A549 (cell line): Measurements from ENCODE around the gene KIF3A. TPM values are rescaled to one million over a fixed set of nuclear protein-coding genes. Genes with fewer than 3 reads are reported as not detected.

Experiments used
- ATAC-seq, 2 experiments: fragments of 200-7000 bp in 1 of 2; fragments of >200 bp in 1 of 2; cut with Nextera tagmentation in 1 of 2; cut with Tn5 transposase in 1 of 2; 3 replicates each; pipeline versions ENCODE4 v1.8.0 to v1.9.1; 2018 to 2020; ENCODE audit warnings: mild to moderate bottlenecking in 1 of 2, moderate library complexity in 1 of 2
- CTCF ChIA-PET: fragments of 300-600 bp; sonication (Branson Sonifier 250); formaldehyde crosslinking; extraction: SDS; loops from one replicate; lab custom pipeline; 2021; ENCODE audit warnings: antibody characterized with exemption, inconsistent platforms; lab: Yijun Ruan, JAX
- POLR2A ChIA-PET: fragments of 350-600 bp; formaldehyde crosslinking; extraction: SDS; loops from one replicate; lab custom pipeline; 2021; ENCODE audit warnings: antibody characterized with exemption, inconsistent platforms; lab: Yijun Ruan, JAX
- DNase-seq, 2 experiments: peaks; one replicate each; pipeline versions ENCODE4 v3.0.0 to v3.0.0-alpha.2; 2011 to 2016; ENCODE audit warnings: low read depth in 1 of 2, low spot score in 1 of 2
- FAIRE-seq: peaks from 2 replicates; lab custom pipeline; 2011; peaks lifted over from hg19 to GRCh38; lab: Jason Lieb, UNC
- H3K27ac ChIP-seq, 2 experiments: fragments of >200 bp; sonication (Bioruptor Twin); formaldehyde crosslinking; 3 replicates each; pipeline ENCODE4 v1.5.1; 2016 to 2017
- H3K4me1 ChIP-seq: fragments of >200 bp; sonication (Bioruptor Twin); formaldehyde crosslinking; 3 replicates; pipeline ENCODE4 v1.6.1; 2016
- H3K4me2 ChIP-seq: fragments of >200 bp; sonication (Bioruptor Twin); formaldehyde crosslinking; 3 replicates; pipeline ENCODE4 v1.6.1; 2016
- H3K4me3 ChIP-seq: fragments of >200 bp; sonication (Bioruptor Twin); formaldehyde crosslinking; 3 replicates; pipeline ENCODE4 v1.5.1; 2016
- H3K9me3 ChIP-seq: fragments of >200 bp; sonication (Bioruptor Twin); formaldehyde crosslinking; 3 replicates; pipeline ENCODE4 v1.6.1; 2016
- CBX2 ChIP-seq: fragments of 200-600 bp; sonication (generic); IDR thresholded peaks from 2 replicates; pipeline ENCODE4 v1.6.1; 2016; ENCODE audit warnings: low read depth, mild to moderate bottlenecking, borderline replicate concordance
- CBX8 ChIP-seq: fragments of 200-600 bp; sonication (generic); IDR thresholded peaks from 2 replicates; pipeline ENCODE4 v1.6.1; 2016
- CHD4 ChIP-seq: fragments of 200-600 bp; sonication (generic); IDR thresholded peaks from 2 replicates; pipeline ENCODE4 v1.6.1; 2016; ENCODE audit warnings: antibody characterized with exemption, mild to moderate bottlenecking, borderline replicate concordance
- EHMT2 ChIP-seq: fragments of 200-600 bp; sonication (generic); IDR thresholded peaks from 2 replicates; pipeline ENCODE4 v1.6.1; 2016; ENCODE audit warnings: antibody characterized with exemption, low read depth, mild to moderate bottlenecking, moderate library complexity
- ESRRA ChIP-seq: fragments of 150-350 bp; IDR thresholded peaks from 2 replicates; pipeline ENCODE4 v1.6.1; 2014; ENCODE audit warnings: mild to moderate bottlenecking, low read length, borderline replicate concordance
- FOSL2 ChIP-seq, 2 experiments: fragments of 450-650 bp in 1 of 2; fragments of >200 bp in 1 of 2; sonication (Bioruptor Twin) in 1 of 2; formaldehyde crosslinking; IDR thresholded peaks; 2 replicates each; pipeline versions ENCODE4 v1.5.0 to v1.6.1; 2016 to 2020; ENCODE audit warnings: mild to moderate bottlenecking in 1 of 2, moderate library complexity in 1 of 2
- HOXA7 ChIP-seq: fragments of 250-450 bp; sonication (Bioruptor Pico); IDR thresholded peaks from 2 replicates; pipeline ENCODE4 v1.5.0; 2020; ENCODE audit warnings: mild to moderate bottlenecking, moderate library complexity
- JUN ChIP-seq, 2 experiments: fragments of >200 bp; sonication (Bioruptor Twin); formaldehyde crosslinking; IDR thresholded peaks; 2 replicates in 1 of 2; 3 replicates in 1 of 2; pipeline ENCODE4 v1.6.1; 2016 to 2017
- KDM5A ChIP-seq: fragments of 200-600 bp; sonication (generic); IDR thresholded peaks from 2 replicates; pipeline ENCODE4 v1.6.1; 2016; ENCODE audit warnings: antibody characterized with exemption, mild to moderate bottlenecking
- NPAS2 ChIP-seq: fragments of 250-450 bp; sonication (Bioruptor Pico); IDR thresholded peaks from 2 replicates; pipeline ENCODE4 v1.8.0; 2022; ENCODE audit warnings: mild to moderate bottlenecking, moderate library complexity, borderline replicate concordance
- NR3C1 ChIP-seq: fragments of >200 bp; sonication (Bioruptor Twin); formaldehyde crosslinking; IDR thresholded peaks from 3 replicates; pipeline ENCODE4 v1.6.1; 2017
- POLR2AphosphoS2 ChIP-seq: conservative IDR thresholded peaks from 2 replicates; pipeline ENCODE4 v1.6.1; 2012; ENCODE audit warnings: low read length, improper control_type of control experiment, inconsistent platforms
- RCOR1 ChIP-seq: fragments of 150-350 bp; IDR thresholded peaks from 2 replicates; pipeline ENCODE4 v1.6.1; 2014; ENCODE audit warnings: antibody characterized with exemption, low read length, low read depth
- SREBF2 ChIP-seq: fragments of 450-650 bp; IDR thresholded peaks from 2 replicates; pipeline ENCODE4 v1.6.1; 2014; ENCODE audit warnings: mild to moderate bottlenecking, moderate library complexity
- TFCP2L1 ChIP-seq: fragments of 250-450 bp; sonication (Bioruptor Pico); IDR thresholded peaks from 2 replicates; pipeline ENCODE4 v1.5.0; 2021; ENCODE audit warnings: mild to moderate bottlenecking
- WGBS: methylation state at CpG from one replicate; pipeline ENCODE4 v1.1.6; 2017; ENCODE audit errors: missing lambda C conversion rate; 5-methylcytosine and 5-hydroxymethylcytosine counted together
- polyA plus RNA-seq, 4 experiments: library from polyadenylated mRNA; depleted of rRNA in 3 of 4; stranded (reverse); fragments of >200 nt; fragmentation: RNase III in 1 of 4; extraction: RNeasy Plus Mini Kit Qiagen cat#74134 plus additional on column Dnase treatment in 1 of 4; gene quantifications; 2 replicates in 3 of 4; 3 replicates in 1 of 4; pipeline ENCODE4 v1.2.3, GENCODE V29; 2011 to 2017
- TF ChIP-seq, protein P1 (sequence below): IDR thresholded peaks from 2 replicates; pipeline ENCODE4 v1.6.1; 2012
- TF ChIP-seq, protein P2 (sequence below): IDR thresholded peaks from 2 replicates; pipeline ENCODE4 v1.6.1; 2012; ENCODE audit warnings: low read depth, borderline replicate concordance
- TF ChIP-seq, protein P3 (sequence below): fragments of >200 bp; sonication (Bioruptor Twin); formaldehyde crosslinking; IDR thresholded peaks from 3 replicates; pipeline ENCODE4 v1.5.1; 2016

The KIF3A gene
- polyA plus RNA-seq, 2 of the 4 experiments (the other 2 are of a cell fraction): 12.8 to 20.5 TPM

DNA sequence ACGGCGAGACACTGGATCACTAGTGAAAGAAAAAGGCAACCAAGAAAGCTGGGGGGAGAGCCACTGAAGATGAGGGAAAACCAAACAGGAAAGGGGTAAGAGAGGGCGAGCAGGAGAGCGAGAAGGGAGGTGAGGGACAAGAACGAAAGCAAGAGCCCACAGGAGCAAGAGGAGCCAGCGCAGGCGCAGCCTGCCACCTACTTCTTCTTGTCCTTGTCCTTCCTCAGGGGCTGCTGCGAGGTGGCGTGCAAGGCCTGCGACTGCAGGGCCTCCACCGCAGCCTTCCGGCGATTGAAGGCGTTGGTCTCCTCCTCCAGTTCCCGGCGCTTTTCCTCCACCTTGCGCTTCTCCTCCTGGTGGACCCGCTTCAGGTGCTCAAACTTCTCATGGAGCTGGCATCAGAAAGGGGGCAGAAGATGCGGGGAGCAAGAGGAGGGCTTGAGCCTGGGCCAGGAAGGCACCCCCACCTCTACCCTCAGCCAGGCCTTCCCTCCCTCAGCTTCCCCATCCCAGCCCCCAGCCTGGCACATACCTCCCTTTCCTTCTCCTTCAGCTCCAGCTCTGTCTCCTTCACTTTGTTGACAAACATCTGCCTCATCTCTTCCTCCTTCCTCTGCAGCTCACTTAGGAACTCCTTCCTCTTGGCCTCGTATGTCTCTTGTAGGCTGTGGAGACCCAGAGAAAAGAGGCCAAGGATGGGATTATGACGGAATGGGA lies 23.4 kb upstream of the KIF3A start:
- DNase-seq: no peak
- ATAC-seq: no peak
- ChIA-PET CTCF (interaction anchor here (0.8 to 1.5 kb wide), 6 partner anchors 12 to 59 kb away, joined by 3 to 7 read pairs (median 4); partner anchors contain the start of genes CCNI2 and KIF3A), POLR2A (no interaction called here)
- no peak overlapping the region for H3K27ac ChIP-seq
- WGBS: 92% methylated on average over 21 of the region's 21 CpGs
- TF ChIP-seq KDM5A: no peak
- TF ChIP-seq SREBF2: no peak
- TF ChIP-seq FOSL2 (IDR thresholded peaks at IDR 0.05): no peak
- no peak for TF ChIP-seq FOSL2 (CRISPR knock-in tag; IDR thresholded peaks at IDR 0.05)
- TF ChIP-seq NR3C1: no peak
- TF ChIP-seq JUN (IDR thresholded peaks at IDR 0.05): no peak
- no peaks in the 10 kb centered on the region for H3K9me3 ChIP-seq
- no peak overlapping the region for H3K4me2 ChIP-seq
- FAIRE-seq: no peak
- no peaks in the 10 kb centered on the region for H3K4me1 ChIP-seq
- no peak overlapping the region for H3K4me3 ChIP-seq

DNA sequence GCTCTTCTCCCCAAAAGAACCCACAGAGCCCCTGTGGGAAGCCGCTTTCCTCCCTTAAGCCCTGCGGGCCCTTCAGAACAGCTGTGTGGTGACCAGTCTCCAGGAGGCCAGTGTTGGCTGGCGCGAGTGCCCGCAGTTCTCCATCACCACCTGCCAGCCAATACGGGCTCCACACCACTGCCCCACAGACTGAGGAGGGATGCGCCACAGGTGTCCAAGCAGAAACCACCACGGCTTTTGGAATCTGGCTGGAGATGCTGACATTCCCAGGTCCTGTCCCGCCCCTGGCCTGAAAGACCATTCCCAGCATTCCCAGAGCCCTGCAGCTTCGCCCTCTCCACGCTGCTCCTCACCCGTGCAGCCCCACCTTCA lies 22.7 kb upstream of the KIF3A start:
- CTCF ChIA-PET: interaction anchor here (1.5 kb wide), 1 partner anchor 13 kb away, joined by 5 read pairs; the partner anchor contains the start of gene CCNI2
- Histone ChIP-seq H3K27ac (no peak overlapping the region), H3K4me3 (no peak overlapping the region), H3K9me3 (no peaks in the 10 kb centered on the region), H3K4me2 (no peak overlapping the region), H3K4me1 (no peaks in the 10 kb centered on the region)
- POLR2A ChIA-PET: no interaction called here
- 86% methylated on average over 7 of the region's 12 CpGs for WGBS
- no peak for ATAC-seq
- TF ChIP-seq NPAS2 (CRISPR knock-in tag) (no peak), CBX8 (no peak), POLR2AphosphoS2 (no peak), CHD4 (no peak), EHMT2 (no peak), HOXA7 (CRISPR knock-in tag) (no peak), CBX2 (no peak), TFCP2L1 (no peak), RCOR1 (no peak), ESRRA (no peak), FOSL2 (IDR thresholded peaks at IDR 0.05) (no peak), FOSL2 (CRISPR knock-in tag; IDR thresholded peaks at IDR 0.05) (no peak), SREBF2 (no peak)
- TF ChIP-seq, protein P1, sequence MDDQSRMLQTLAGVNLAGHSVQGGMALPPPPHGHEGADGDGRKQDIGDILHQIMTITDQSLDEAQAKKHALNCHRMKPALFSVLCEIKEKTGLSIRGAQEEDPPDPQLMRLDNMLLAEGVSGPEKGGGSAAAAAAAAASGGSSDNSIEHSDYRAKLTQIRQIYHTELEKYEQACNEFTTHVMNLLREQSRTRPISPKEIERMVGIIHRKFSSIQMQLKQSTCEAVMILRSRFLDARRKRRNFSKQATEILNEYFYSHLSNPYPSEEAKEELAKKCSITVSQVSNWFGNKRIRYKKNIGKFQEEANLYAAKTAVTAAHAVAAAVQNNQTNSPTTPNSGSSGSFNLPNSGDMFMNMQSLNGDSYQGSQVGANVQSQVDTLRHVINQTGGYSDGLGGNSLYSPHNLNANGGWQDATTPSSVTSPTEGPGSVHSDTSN: no peak
- TF ChIP-seq, protein P2, sequence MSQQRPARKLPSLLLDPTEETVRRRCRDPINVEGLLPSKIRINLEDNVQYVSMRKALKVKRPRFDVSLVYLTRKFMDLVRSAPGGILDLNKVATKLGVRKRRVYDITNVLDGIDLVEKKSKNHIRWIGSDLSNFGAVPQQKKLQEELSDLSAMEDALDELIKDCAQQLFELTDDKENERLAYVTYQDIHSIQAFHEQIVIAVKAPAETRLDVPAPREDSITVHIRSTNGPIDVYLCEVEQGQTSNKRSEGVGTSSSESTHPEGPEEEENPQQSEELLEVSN: no peak
- TF ChIP-seq, protein P3, sequence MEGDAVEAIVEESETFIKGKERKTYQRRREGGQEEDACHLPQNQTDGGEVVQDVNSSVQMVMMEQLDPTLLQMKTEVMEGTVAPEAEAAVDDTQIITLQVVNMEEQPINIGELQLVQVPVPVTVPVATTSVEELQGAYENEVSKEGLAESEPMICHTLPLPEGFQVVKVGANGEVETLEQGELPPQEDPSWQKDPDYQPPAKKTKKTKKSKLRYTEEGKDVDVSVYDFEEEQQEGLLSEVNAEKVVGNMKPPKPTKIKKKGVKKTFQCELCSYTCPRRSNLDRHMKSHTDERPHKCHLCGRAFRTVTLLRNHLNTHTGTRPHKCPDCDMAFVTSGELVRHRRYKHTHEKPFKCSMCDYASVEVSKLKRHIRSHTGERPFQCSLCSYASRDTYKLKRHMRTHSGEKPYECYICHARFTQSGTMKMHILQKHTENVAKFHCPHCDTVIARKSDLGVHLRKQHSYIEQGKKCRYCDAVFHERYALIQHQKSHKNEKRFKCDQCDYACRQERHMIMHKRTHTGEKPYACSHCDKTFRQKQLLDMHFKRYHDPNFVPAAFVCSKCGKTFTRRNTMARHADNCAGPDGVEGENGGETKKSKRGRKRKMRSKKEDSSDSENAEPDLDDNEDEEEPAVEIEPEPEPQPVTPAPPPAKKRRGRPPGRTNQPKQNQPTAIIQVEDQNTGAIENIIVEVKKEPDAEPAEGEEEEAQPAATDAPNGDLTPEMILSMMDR: no peak
- no peak for DNase-seq
- FAIRE-seq: no peak
